ENCODE results near the gene SART3.
"Not testable (repeated sequence)": the region's sequence is repeated elsewhere in the genome, so short reads cannot be mapped to it uniquely, and the experiment has no call there.

Gene SART3

DNA sequence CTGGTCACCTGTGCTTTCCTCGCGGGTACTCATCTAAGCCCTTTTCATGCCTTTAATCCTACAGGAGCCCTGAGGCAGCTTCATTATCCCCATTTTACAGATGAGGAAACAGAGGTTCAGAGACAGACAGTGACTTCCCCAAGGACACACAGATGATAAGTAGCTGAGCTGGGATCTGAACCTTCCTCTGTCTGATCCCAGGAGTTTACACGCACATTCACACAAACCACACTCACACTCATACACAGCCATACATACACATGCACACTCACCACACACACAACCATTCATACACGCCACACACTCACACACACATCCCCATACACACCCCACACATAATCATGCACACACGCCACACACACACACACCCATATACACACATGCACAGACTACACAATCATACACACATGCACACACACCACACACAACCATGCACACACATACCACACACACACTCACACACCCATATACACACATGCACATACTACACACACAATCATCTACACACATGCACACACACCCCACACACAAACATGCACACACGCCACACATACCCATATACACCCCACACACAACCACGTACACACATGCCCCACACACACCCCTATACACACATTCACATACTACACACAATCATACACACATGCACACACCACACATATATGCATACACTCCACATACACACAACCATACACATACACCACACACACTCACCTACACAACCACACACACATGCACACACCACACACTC lies 34.2 kb upstream of the SART3 start:
- DNase-seq (ENCODE audit: extremely low read depth, insufficient read length) = no peak
- H3K36me3 ChIP-seq (ENCODE audit: control insufficient read depth, insufficient read depth, low read length) = no peaks in the 10 kb centered on the region
- H3K4me3 ChIP-seq (replicated peaks; ENCODE audit: low read depth, low read length) = no peak overlapping the region
- H3K27me3 ChIP-seq (replicated peaks; ENCODE audit: control insufficient read depth, insufficient read depth, low read length) = no peaks in the 10 kb centered on the region
- TF ChIP-seq, protein P1, sequence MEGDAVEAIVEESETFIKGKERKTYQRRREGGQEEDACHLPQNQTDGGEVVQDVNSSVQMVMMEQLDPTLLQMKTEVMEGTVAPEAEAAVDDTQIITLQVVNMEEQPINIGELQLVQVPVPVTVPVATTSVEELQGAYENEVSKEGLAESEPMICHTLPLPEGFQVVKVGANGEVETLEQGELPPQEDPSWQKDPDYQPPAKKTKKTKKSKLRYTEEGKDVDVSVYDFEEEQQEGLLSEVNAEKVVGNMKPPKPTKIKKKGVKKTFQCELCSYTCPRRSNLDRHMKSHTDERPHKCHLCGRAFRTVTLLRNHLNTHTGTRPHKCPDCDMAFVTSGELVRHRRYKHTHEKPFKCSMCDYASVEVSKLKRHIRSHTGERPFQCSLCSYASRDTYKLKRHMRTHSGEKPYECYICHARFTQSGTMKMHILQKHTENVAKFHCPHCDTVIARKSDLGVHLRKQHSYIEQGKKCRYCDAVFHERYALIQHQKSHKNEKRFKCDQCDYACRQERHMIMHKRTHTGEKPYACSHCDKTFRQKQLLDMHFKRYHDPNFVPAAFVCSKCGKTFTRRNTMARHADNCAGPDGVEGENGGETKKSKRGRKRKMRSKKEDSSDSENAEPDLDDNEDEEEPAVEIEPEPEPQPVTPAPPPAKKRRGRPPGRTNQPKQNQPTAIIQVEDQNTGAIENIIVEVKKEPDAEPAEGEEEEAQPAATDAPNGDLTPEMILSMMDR (IDR thresholded peaks at IDR 0.05; ENCODE audit: insufficient read depth, low read length, poor library complexity, severe bottlenecking) = no peak

DNA sequence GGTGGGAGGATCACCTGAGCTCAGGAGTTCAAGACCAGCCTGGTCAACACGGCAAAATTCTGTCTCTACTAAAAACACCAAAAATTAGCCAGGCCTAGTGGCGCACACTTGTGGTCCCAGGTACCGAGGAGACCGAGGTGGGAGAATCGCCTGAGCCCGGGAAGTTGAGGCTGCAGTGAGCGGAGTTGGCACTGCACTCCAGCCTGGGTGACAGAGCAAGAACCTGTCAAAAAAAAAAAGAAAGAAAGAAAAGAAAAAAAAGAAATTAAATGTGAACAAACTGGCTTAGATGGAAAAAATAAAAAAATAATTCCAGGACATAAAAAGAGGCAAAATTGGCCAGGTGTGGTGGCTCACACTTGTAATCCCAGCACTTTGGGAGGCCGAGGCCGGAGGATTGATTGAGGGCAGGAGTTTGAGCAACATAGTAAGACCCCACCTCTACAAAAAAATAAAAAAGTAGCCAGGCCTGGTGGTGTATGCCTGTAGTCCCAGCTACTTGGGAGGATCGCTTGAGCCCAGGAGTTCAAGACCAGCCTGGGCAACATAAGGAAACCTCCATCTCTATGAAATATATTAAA lies 33.4 kb upstream of the SART3 start:
- Histone ChIP-seq H3K4me3 (replicated peaks; ENCODE audit: low read depth, low read length) (no peak overlapping the region), H3K36me3 (ENCODE audit: control insufficient read depth, insufficient read depth, low read length) (no peaks in the 10 kb centered on the region), H3K27me3 (replicated peaks; ENCODE audit: control insufficient read depth, insufficient read depth, low read length) (no peaks in the 10 kb centered on the region)
- DNase-seq (ENCODE audit: extremely low read depth, insufficient read length) = no peak
- TF ChIP-seq, protein P1 (IDR thresholded peaks at IDR 0.05; ENCODE audit: insufficient read depth, low read length, poor library complexity, severe bottlenecking) = no peak

DNA sequence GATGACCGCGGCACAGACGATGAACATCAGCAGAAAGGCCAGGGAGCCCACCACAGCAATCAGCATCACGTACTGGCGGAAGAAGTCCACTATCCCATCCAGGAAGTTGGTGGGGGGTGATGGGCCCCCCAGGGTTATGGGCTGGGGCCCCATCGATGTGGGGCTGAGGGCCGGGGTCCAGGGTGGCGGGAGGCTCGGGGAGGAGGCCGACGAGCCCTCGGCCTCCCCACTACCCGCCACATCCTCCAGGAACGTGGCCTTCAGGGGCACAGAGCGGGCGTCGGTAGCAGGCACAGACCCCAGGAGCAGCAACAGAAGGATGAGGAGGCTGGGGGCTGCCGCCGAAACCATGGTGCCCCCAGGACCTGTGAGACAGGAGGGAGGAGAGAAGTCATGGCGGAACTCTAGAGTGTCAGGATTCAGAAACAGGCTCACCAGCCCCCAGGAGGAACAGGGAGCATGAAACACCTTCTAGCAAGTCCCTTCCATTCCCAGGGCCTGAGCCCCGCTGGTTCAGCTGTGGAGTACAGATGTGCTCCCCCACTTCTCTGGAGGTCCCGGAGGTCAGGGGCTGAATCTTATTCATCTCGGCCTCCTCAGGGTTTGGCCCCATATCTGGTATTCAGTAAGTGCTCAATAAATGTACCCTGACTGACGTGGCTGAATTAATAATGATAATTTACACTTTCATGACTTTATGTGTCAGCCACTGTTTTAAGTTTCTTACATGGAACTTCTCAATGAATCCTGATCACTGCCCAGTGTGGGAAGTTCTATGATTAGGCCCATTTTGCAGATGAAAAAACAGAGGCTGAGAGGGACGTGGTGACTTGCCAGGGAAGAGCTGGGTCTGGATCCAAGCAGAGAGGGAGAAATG lies 31.3 kb upstream of the SART3 start:
- no peaks in the 10 kb centered on the region for H3K36me3 ChIP-seq (ENCODE audit: control insufficient read depth, insufficient read depth, low read length)
- no peak overlapping the region for H3K4me3 ChIP-seq (replicated peaks; ENCODE audit: low read depth, low read length)
- no peak for DNase-seq (ENCODE audit: extremely low read depth, insufficient read length)
- H3K27me3 ChIP-seq (replicated peaks; ENCODE audit: control insufficient read depth, insufficient read depth, low read length) = no peaks in the 10 kb centered on the region
- TF ChIP-seq, protein P1 (IDR thresholded peaks at IDR 0.05; ENCODE audit: insufficient read depth, low read length, poor library complexity, severe bottlenecking) = no peak

DNA sequence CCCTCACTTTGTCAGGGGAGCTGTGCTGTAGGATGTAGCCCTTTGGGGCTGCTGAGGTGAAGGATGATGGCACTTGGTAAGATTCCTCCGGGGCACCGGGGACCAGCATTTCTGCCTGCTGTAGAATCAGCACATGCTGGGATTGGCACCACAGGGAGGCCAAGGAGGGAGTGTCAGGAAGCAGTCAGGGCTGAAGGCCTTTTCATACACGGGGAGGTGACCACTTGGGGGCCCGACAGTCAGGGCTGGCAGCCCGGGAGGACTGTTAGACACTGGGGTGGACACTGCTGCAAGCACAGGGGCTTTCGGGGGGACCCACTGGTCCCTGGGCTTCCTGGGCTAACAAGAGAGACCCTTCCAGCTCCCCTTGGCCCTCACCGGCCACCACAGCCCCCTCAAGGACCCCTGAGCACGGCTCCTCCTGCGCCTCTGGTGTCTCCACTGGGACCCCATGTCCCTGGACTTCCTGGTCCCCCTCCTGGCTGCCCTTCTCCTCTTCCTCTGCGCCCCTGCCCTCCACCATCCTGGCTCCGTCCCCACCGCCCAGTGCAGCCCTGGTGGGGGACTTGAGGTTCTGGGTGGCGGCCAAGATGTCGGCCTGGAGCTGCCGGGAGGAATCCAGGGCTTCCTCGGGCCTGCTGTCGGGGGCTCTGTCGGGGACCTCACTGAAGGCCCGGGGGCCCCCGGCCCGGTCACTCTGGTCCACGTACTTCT lies 30.5 kb upstream of the SART3 start:
- Histone ChIP-seq H3K36me3 (ENCODE audit: control insufficient read depth, insufficient read depth, low read length) (no peaks in the 10 kb centered on the region), H3K27me3 (replicated peaks; ENCODE audit: control insufficient read depth, insufficient read depth, low read length) (no peaks in the 10 kb centered on the region), H3K4me3 (replicated peaks; ENCODE audit: low read depth, low read length) (no peak overlapping the region)
- TF ChIP-seq, protein P1 (IDR thresholded peaks at IDR 0.05; ENCODE audit: insufficient read depth, low read length, poor library complexity, severe bottlenecking) = no peak
- DNase-seq (ENCODE audit: extremely low read depth, insufficient read length) = no peak

DNA sequence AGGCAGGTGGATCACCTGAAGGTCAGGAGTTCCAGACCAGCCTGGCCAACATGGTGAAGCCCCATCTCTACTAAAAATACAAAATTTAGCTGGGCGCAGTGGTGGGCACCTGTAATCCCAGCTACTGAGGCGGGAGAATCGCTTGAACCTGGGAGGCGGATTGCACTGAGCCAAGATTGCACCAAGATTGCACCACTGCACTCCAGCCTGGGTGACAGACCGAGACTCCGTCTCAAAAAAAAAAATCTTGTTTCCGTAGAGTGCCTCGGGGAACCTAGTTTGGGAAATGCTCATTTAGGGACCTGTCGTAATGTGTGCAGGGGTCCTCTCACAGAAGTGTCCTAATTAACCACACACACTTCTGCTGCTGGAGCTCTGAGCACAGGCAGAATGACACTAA lies 29.5 kb upstream of the SART3 start:
- not testable (repeated sequence) for H3K4me3 ChIP-seq (replicated peaks; ENCODE audit: low read depth, low read length); H3K27me3 ChIP-seq (replicated peaks; ENCODE audit: control insufficient read depth, insufficient read depth, low read length); H3K36me3 ChIP-seq (ENCODE audit: control insufficient read depth, insufficient read depth, low read length); DNase-seq (ENCODE audit: extremely low read depth, insufficient read length)
